HG03571 (cell line): ENCODE data around the gene PIGU.

Experiments
- ATAC-seq: cut with Tn5 transposase; IDR thresholded peaks from one replicate; pipeline ENCODE4 v1.9.1; 2021; ENCODE audit not compliant: unreplicated experiment

PIGU gene

GRCh38 chr20:34579979-34580940, 96.6 kb downstream of the PIGU start:
- no peak for ATAC-seq

DNA sequence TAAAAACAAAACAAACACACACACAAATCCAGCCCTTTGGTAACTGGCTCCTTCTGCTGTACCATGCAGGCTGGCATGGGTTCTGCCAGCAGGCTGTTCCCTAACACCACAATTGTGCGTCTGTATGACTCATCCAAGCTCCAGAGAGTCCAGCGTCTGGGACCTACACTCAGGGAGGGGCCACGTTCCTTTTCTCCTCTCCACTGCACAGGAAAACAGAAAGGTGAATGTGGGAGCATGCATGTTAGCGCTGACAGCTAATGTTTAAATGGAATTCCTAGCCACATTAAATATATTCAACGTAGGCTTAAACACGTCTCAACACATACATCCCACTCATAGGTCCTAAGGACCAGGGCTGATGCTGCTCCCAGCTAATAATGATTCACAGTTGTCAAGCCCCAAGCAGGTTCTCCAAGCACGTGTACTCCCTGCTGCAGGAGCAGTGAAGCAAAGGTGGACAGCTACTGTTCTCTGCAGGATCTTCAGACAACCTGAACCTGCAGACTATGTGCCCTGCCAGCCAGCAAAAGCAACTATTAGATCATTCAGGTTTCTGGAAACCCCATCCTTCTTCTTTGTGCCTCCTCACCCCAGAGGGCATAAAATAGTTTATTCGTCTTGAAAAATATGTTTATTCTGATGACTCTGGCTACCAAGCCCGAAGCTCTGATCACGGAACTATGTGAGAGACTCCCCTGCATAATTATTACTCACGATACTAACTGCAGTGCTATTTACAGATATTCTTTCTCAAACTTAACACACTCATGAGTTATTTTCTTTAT, 97.5 kb downstream of the PIGU start:
- ATAC-seq: no peak

DNA sequence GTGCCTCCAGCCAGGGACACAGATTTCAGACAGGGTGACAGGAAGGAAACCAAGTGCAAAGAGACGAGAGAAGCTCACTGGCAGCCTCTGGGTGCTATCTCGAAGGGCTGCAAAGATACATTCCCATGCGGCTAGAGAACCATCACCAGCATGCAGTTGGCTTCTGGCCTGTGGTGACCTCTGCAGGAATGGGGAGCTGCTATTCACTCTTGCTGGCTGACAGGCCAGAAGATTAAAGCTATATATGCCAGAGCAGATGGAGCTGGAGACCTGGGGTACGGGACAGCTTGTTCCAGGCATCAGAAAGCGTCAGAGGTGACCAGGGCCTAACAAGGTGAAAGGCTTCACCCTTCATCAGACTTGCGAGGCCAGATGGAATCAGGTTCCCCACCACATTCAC, 98.4 kb downstream of the PIGU start:
- no peak for ATAC-seq

DNA sequence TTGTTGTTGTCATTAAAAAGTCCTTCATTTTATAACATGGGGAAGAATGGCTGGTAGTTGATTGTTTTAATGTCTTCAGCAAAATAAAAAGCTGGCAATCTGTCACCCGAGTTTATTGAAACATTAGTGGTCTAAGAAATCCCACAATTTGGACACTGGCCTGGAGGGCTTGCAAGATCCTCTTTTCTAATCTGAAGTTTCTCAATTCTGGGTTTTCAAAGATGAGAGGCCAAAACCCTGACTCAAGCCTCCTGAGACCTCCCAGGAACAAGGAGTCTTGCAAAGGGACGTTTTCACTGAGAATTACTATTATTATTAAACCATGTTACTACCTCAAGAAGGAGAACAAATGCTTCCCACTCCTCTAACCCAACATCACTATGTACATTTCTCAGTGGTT, 98.9 kb downstream of the PIGU start:
- no peak for ATAC-seq

- ATAC-seq: no peak
Measured at GRCh38 chr20:34577061-34577460, 99.8 kb downstream of the PIGU start.

- ATAC-seq: no peak
Measured at GRCh38 chr20:34575756-34576155, 101.1 kb downstream of the PIGU start.

GRCh38 chr20:34575271-34575670, 101.6 kb downstream of the PIGU start:
- no peak for ATAC-seq

DNA sequence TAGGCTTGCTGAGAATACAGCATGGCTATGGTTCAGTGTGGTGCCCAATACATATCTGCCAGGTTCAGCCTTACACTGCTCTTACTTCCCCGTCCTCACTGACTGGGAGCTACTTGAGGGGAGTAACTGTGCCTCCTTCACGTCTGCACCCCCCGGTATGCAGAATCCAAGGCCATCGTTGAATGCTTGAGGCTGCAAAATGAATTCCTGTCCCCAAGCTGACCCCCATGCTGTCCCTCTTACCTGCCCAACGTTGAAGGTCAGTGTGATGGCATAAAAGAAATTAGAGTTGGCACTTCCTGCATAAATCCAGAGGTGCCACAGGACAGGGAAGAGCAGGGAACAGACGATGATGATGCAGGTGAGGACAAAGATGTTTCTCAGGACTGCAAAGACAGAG, 102.0 kb downstream of the PIGU start:
- ATAC-seq: no peak

GRCh38 chr20:34574426-34574825, 102.5 kb downstream of the PIGU start:
- no peak for ATAC-seq

GRCh38 chr20:34573541-34574300, 103.2 kb downstream of the PIGU start:
- ATAC-seq: no peak

DNA sequence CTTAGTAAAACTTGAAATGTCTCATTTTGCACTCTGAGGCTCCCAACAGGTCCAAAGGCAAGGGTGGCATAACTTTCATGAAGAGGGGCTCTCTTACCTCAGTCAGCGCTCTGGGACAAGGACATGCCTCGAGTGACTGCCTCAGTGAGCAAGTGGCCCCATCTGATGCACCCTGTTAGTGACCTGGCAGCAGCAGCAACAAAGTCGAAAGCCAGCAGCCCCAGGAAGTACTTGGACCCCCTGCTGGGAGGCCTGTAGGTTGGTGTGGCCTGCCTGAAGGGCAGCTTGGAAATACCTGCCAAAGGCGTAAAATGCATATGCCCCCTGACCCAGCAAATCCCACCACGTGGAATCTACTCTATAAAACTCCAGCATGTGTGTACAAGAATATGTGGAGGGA, 105.1 kb downstream of the PIGU start:
- ATAC-seq: no peak

DNA sequence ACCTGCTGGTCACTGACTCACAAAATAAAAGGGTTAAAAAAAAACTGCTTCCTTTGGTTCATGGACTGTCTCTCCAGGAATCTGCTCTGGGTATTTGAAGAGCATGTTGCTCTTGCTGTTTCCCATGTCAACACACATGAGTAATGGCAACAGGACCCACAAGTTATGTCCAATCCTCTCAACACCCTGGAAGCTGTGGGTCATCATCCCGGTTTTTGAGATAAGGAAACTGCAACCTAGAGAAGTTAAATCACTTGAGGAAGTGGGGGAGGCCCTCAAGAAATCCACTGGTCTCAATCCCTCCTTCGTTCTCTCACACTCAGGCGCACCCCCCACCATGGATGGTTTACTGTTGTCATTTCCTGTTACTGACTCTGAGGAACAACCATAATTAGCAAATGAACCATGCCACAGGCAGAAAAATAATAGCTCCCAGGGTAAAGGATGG, 106.0 kb downstream of the PIGU start:
- ATAC-seq: no peak

DNA sequence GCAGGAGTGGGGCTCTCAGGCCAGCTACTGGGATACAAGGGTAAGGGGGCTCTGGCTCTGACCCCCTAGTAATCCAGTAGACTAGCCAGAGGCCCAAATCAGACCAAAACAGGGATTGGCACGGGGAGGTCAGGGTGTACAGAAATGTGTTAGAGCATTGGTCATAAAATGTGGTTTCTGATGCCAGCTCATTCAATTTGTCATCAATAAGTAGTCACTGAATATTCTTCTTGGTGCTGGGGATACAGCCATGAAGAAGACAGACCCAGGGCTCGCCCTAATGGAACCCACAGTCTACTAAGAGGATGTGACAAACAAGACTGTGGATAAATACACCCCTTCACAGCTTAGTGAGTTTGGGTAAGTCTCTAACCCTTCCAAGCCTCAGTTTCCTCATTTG, 107.3 kb downstream of the PIGU start:
- ATAC-seq: no peak

GRCh38 chr20:34567892-34568865, 108.7 kb downstream of the PIGU start:
- no peak for ATAC-seq

DNA sequence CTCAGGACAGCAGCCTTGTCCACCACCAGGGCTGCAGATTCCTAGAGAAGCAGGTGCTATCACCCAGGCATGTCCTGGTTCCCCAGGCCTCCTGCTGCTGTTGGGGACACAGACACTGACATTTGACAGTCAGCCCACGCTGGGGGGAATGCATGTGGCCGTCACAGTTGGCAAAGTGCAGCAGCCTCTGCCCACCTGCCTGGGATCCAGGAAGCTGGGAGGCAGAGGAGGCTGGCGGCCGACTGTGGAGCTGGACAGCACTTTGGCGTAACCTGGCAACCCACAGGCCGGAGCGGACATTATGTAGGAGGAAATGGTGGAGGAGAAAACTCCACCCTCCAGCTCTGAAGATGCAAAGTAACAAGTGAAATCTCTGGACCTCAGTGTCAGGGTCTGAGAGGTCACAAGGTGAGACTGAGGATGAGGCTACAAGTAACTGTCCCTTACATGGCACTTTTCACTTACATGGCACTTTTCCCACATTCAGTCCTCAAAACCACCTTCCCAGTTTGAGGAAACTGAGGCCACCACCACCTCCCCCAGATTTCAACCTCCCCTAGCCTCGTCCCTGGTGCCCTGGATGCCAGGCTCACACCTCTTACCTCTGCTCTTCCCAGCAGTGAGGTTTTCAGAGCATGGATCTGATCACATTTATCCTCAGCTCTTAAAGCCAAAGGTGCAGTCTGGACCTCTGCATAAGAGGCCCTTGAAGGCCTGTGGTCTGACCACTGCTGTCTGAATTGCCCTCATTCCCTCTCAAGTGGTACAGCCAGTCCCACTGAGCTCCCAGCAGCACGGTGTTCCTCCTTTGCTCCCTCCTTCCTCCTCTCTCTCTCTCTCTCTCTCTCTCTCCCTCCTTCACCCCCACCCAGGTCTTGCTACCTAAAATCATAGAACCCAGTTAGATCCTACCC, 109.7 kb downstream of the PIGU start:
- ATAC-seq: no peak

DNA sequence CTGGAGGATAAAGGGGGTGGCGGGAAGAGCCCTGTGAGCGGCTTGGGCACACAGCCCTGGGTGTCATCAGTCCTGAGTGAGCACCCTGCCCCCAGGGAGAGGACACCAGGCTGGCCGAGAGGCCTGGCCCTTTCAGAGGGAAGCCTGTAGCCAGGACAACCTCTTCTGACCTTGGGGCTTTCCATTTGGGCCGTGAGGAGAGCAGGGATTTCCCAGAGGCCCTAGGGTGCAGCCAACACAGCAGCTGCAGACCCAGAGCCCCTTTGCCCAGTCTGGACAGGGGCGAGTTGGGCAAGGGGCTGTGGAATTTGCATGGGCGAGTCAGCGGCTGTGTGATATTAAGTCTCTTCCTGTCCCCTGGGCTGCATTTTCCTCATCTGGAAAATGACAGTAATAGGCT, 112.1 kb downstream of the PIGU start:
- ATAC-seq: no peak

DNA sequence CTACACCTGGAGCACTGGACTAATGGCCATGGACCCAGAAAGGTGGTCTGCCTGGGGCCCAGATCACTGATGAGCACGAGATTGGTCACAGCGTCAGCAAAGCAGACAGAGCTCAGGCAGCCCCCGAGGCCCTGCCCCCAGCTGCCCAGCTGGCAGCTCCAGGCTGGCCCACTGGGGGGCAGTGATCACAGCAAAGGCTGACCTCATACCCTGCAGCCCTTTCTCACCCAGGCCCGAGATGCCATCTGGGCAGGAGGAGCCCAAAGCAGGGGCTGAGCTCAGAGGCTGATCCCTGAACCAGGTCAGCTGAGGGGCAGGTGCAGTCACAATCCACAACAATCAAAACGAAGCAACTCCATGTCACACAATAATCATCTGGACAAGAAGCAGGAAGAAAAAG, 114.3 kb downstream of the PIGU start:
- ATAC-seq: no peak

DNA sequence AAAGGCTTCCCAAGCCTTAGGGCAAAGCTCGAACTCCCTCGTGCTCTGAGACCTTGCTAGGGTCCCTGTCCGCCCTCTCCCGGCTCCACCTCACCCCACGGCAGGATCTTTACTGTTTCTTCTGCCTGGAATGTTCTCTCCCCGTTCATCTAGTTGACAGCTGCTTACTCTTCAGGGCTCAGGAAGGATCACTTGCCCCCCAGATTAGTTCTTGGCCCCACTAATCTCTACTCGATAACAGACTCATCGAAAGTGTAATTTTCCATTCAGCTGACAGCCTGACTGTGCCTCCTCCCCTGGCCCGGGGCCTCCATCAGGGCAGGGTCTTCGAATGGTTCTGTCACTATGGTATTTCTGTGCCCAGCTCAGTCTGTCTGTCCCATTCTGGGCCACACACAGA, 115.2 kb downstream of the PIGU start:
- ATAC-seq: no peak

- no peak for ATAC-seq
Measured at GRCh38 chr20:34560614-34561013, 116.3 kb downstream of the PIGU start.
